Thymus (tissue), 14 donors: ENCODE data around the gene BPGM. TPM values are rescaled to one million over a fixed set of nuclear protein-coding genes. Genes with fewer than 3 reads are reported as not detected.

Experiments
- DNase-seq, 9 donors: peaks; one replicate each; pipeline ENCODE4 v3.0.0-alpha.2; 2013; ENCODE audit warnings: low spot score in 9 of 9, low read depth in 6 of 9, missing footprints in 1 of 9
- H3K27ac ChIP-seq, 2 donors: one replicate each; pipeline ENCODE4 v1.5.1; 2013; ENCODE audit warnings: control low read depth in 1 of 2, low read depth in 1 of 2, low read length in 1 of 2, mild to moderate bottlenecking in 1 of 2, moderate library complexity in 1 of 2
- H3K27me3 ChIP-seq, 2 donors: one replicate each; pipeline ENCODE4 v1.5.1; 2013; ENCODE audit warnings: low read length in 1 of 2; ENCODE audit not compliant: control insufficient read depth in 2 of 2, insufficient read depth in 1 of 2
- H3K36me3 ChIP-seq, 2 donors: one replicate each; pipeline ENCODE4 v1.5.1; 2013; ENCODE audit warnings: low read length in 1 of 2, mild to moderate bottlenecking in 1 of 2, moderate library complexity in 1 of 2; ENCODE audit not compliant: control insufficient read depth in 2 of 2, insufficient read depth in 2 of 2
- H3K4me1 ChIP-seq, 2 donors: one replicate each; pipeline ENCODE4 v1.5.1; 2013; ENCODE audit warnings: low read length in 2 of 2; ENCODE audit not compliant: control insufficient read depth in 2 of 2, insufficient read depth in 2 of 2
- H3K4me3 ChIP-seq, 2 donors: one replicate each; pipeline ENCODE4 v1.5.1; 2013; ENCODE audit warnings: low read length in 2 of 2, control low read depth in 1 of 2, mild to moderate bottlenecking in 1 of 2
- H3K9me3 ChIP-seq, 2 donors: one replicate each; pipeline ENCODE4 v1.5.1; 2013; ENCODE audit warnings: low read length in 1 of 2, mild to moderate bottlenecking in 1 of 2; ENCODE audit not compliant: control insufficient read depth in 2 of 2, insufficient read depth in 1 of 2
- WGBS: extraction: QIAGEN DNeasy Blood & Tissue Kit; methylation state at CpG from one replicate; pipeline ENCODE4 v1.1.7; 2013; 5-methylcytosine and 5-hydroxymethylcytosine counted together
- long read RNA-seq, 10 donors: transcript quantifications; one replicate each; lab custom pipeline, GENCODE V29; 2026
- polyA plus RNA-seq: library from polyadenylated mRNA; stranded (reverse); fragments of 200-250 nt; gene quantifications from one replicate; pipeline ENCODE4 v1.2.3, GENCODE V29; 2013
- total RNA-seq: library from RNA; stranded (reverse); fragments of 120-200 nt; gene quantifications from one replicate; pipeline ENCODE4 v1.2.4, GENCODE V29; 2013
- donor health status: healthy.

Gene BPGM
- total RNA-seq (23.1 TPM), polyA plus RNA-seq (23.1 TPM)
- long read RNA-seq, donor 1, partial matches to known transcripts = 0 of 1 reads
- long read RNA-seq, donor 1, other reads (novel, unspliced or antisense) = 0 of 1 reads
- long read RNA-seq, donor 2 = 0 reads
- long read RNA-seq, donor 3, transcript BPGM-201 (3 exons, 1,753 nt) = major isoform, 17 of 35 reads
- long read RNA-seq, donor 3, partial matches to known transcripts = 17 of 35 reads
- long read RNA-seq, donor 3, other reads (novel, unspliced or antisense) = 0 of 35 reads
- long read RNA-seq, donor 4, partial matches to known transcripts = 5 of 8 reads
- long read RNA-seq, donor 4, other reads (novel, unspliced or antisense) = 0 of 8 reads
- long read RNA-seq, donor 5, transcript BPGM-201 (3 exons, 1,753 nt) = major isoform, 12 of 13 reads
- long read RNA-seq, donor 5, partial matches to known transcripts = 0 of 13 reads
- long read RNA-seq, donor 5, other reads (novel, unspliced or antisense) = 0 of 13 reads
- long read RNA-seq, donor 6, transcript BPGM-201 (3 exons, 1,753 nt) = major isoform, 6 of 6 reads
- long read RNA-seq, donor 6, partial matches to known transcripts = 0 of 6 reads
- long read RNA-seq, donor 6, other reads (novel, unspliced or antisense) = 0 of 6 reads
- long read RNA-seq, donor 7, transcript BPGM-201 (3 exons, 1,753 nt) = major isoform, 6 of 6 reads
- long read RNA-seq, donor 7, partial matches to known transcripts = 0 of 6 reads
- long read RNA-seq, donor 7, other reads (novel, unspliced or antisense) = 0 of 6 reads
- long read RNA-seq, donor 8, transcript BPGM-201 (3 exons, 1,753 nt) = major isoform, 5 of 5 reads
- long read RNA-seq, donor 8, partial matches to known transcripts = 0 of 5 reads
- long read RNA-seq, donor 8, other reads (novel, unspliced or antisense) = 0 of 5 reads
- long read RNA-seq, donor 9, transcript BPGM-201 (3 exons, 1,753 nt) = major isoform, 8 of 8 reads
- long read RNA-seq, donor 9, partial matches to known transcripts = 0 of 8 reads
- long read RNA-seq, donor 9, other reads (novel, unspliced or antisense) = 0 of 8 reads
- long read RNA-seq, donor 10, transcript BPGM-201 (3 exons, 1,753 nt) = major isoform, 8 of 9 reads
- long read RNA-seq, donor 10, partial matches to known transcripts = 0 of 9 reads
- long read RNA-seq, donor 10, other reads (novel, unspliced or antisense) = 0 of 9 reads

DNA sequence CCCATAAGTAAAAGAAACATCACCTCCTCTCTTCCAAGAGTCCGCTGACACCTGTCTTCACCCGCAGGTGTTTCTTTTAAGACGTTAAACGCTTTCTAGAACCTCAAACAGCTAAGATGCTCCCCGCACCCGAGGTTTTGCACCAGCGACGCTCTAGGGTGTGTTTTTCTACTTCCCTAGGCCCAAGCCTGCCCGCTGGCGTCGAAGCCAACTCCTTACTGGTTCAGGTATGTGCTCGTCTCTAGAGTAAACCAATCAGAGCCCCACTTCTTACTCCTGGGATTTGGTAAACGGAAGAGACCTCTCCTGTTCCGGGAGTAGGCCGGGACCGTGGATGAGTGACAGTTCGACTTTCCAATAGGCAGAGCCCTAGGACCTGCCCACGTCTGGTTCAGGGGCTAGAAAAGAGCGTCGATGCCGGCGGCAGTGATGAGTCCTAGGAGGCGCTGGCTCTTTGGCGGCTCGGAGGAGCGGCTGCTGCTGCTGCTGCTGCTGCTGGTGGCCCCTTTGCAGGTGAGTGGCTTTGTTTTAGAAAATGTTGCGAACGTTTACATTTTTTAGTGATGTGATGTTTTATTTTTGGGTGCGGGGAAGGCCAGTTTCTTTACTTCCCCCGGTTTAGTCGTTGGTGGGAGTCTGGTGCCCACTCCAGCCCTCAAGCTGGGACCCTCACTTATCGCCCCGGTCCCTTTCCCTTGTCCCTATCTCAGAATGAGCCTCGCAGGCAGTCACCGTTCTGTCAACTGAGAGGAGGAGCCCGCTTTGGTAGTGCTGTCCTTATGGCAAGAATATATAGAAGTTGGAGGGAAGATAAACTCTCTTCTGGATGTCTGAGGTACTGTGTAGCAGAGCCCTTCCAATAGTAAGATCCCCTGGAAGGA lies at the start of gene BPGM:
Gene BPGM (plus strand): TSS at position 429 of the 881 bp plus-strand sequence. CDS start 14,655 bp downstream, outside the sequence.
- DNase-seq = peak; percentile 99 to 100 (median 100)
- H3K4me3 ChIP-seq = peak within 1 kb of the TSS; percentile 53 to 76
- WGBS = under 1% methylated on average over 36 of the region's 36 CpGs
- peaks cover 5 to 12% of the 10 kb centered on the region in 2 donors for H3K4me1 ChIP-seq
- H3K9me3 ChIP-seq = no peaks in the 10 kb centered on the region
- H3K27me3 ChIP-seq = no peaks in the 10 kb centered on the region
- H3K36me3 ChIP-seq = no peaks in the 10 kb centered on the region
- H3K27ac ChIP-seq = peak within 1 kb of the TSS; percentile 77 to 97

GRCh38 chr7:134599371-134599770 lies 47.3 kb upstream of the BPGM start:
- no peak for DNase-seq
- no peaks in the 10 kb centered on the region for H3K9me3 ChIP-seq
- WGBS = 94% methylated on average over 6 of the region's 6 CpGs

GRCh38 chr7:134601459-134601858 lies 45.2 kb upstream of the BPGM start:
- H3K27ac ChIP-seq = no peak overlapping the region
- WGBS = 83% methylated on average over 4 of the region's 4 CpGs
- no peaks in the 10 kb centered on the region for H3K36me3 ChIP-seq
- H3K4me3 ChIP-seq = no peak overlapping the region
- no peaks in the 10 kb centered on the region for H3K4me1 ChIP-seq
- H3K9me3 ChIP-seq = no peaks in the 10 kb centered on the region
- no peak for DNase-seq
- peaks cover 0 to 2% of the 10 kb centered on the region in 2 donors for H3K27me3 ChIP-seq

More at GRCh38 chr7:134599371-134599770, 47.3 kb upstream of the BPGM start:
- Histone ChIP-seq H3K4me1 (no peaks in the 10 kb centered on the region), H3K27me3 (peaks cover 0 to 2% of the 10 kb centered on the region in 2 donors), H3K4me3 (no peak overlapping the region), H3K36me3 (no peaks in the 10 kb centered on the region), H3K27ac (no peak overlapping the region)

DNA sequence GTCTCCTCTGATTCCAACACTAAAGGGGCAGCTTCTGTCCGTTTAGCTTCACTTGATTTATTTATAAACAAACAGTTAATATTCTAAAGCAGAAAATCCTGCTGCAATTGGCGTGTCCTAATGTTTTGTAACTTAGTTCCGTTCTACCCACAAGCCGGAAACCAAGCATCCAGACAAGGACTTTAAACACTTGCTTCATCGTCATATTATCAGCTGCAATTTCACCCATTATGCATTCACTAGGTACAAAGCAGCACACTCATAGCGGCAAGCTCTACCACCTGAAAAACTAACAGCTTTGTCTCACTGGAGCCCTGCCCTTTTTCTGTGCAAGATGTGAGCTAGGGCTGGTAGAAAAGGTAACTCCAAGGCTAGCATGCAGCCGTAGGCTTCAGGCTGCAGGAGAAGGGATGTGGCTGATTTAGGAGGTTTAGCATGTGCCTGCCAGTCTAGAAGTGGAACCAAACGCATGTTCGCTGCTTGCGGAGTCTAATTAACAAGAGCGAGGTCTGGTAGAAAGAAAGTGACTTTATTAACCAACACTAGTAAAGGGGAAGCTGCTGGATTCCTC lies 43.7 kb upstream of the BPGM start:
- 80% methylated on average over 11 of the region's 11 CpGs for WGBS
- H3K4me1 ChIP-seq = no peaks in the 10 kb centered on the region
- no peaks in the 10 kb centered on the region for H3K9me3 ChIP-seq
- no peak for DNase-seq
- H3K27ac ChIP-seq = no peak overlapping the region
- peaks cover 0 to 2% of the 10 kb centered on the region in 2 donors for H3K27me3 ChIP-seq
- H3K4me3 ChIP-seq = no peak overlapping the region
- H3K36me3 ChIP-seq = no peaks in the 10 kb centered on the region

DNA sequence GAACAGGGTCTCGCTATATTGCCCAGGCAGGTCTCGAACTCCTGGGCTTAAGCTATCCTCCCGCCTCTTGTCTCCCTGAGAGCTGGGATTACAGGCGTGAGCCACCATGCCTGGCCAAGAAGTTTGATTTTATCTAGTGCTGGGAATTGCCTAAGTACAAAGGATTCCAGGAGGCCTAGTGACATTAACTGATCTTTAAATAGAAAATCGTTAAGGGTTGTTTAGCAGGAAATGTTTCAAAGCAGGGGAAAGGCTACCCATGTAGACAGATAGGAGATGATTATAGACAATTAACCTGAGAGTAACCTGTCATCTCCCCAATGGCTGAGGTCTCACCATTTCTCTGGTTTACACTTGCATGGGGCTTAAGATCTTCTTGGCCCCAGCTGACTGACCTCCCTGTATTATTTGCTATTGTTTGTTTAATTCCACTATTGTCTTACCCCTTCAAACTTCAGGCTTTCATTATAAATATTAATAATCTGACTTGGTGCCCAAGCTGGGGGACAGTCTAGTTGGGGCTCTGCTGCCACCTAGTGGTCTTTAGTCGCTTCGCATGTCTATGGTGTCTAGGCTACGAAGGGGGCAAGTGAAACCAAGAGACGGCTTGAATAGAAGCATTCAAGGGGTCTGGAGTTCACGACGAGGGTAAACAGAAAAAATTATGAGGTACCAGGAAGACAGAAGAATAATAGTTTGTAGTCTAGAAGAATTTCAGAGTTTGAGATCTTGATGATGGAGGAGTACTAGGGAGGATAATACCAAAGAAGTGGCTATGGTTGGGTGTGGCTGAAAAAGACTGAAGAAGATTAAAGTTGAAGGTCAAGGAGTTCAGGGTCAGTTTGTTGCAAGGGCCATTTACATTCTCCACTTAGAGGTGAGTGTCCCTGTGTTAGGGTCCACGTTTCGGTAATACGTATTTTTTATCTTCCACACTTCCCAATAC lies 40.4 kb upstream of the BPGM start:
- Histone ChIP-seq H3K9me3 (no peaks in the 10 kb centered on the region), H3K4me3 (no peak overlapping the region), H3K36me3 (no peaks in the 10 kb centered on the region), H3K4me1 (no peaks in the 10 kb centered on the region), H3K27me3 (peaks cover 0 to 2% of the 10 kb centered on the region in 2 donors), H3K27ac (no peak overlapping the region)
- 37% methylated on average over 14 of the region's 14 CpGs for WGBS
- DNase-seq = peak; percentile 9 to 64 (median 30)

DNA sequence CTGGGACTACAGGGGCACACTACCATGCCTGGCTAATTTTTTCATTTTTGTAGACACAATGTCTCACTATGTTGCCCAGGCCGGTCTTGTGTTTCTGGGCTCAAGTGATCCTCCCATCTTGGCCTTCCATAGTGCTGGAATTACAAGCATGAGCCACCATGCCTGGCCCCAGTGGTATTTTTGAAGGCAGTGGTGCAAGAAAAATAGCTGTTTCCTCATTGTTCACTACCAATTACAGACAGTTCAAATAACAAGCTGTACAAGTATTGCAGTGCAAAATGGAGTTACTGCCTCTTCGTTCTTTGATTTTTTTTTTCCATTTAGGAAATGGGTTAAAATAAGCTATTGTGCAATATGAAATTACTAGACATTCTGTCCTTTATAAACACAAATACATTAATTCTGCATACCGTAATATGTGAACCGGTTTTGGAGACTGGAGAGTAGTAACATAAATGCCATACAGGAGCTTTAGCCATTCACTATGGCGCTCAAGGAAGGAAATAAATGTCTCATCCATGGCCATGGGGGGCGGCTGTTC lies 35.0 kb upstream of the BPGM start:
- 96% methylated on average over 6 of the region's 6 CpGs for WGBS
- no peaks in the 10 kb centered on the region for H3K4me1 ChIP-seq
- H3K4me3 ChIP-seq = no peak overlapping the region
- no peak for DNase-seq
- no peak overlapping the region for H3K27ac ChIP-seq
- H3K36me3 ChIP-seq = no peaks in the 10 kb centered on the region
- H3K27me3 ChIP-seq = no peaks in the 10 kb centered on the region
- H3K9me3 ChIP-seq = no peaks in the 10 kb centered on the region

GRCh38 chr7:134612197-134612596 lies 34.5 kb upstream of the BPGM start:
- DNase-seq = no peak
- 89% methylated on average over 2 of the region's 2 CpGs for WGBS

More at GRCh38 chr7:134612197-134612596, 34.5 kb upstream of the BPGM start:
- Histone ChIP-seq H3K36me3 (no peaks in the 10 kb centered on the region), H3K27me3 (no peaks in the 10 kb centered on the region), H3K4me3 (no peak overlapping the region), H3K27ac (no peak overlapping the region), H3K9me3 (no peaks in the 10 kb centered on the region), H3K4me1 (no peaks in the 10 kb centered on the region)
